WTC11 (cell line): ENCODE data around the gene HFE. TPM values are rescaled to one million over a fixed set of nuclear protein-coding genes. Genes with fewer than 3 reads are reported as not detected.

Source experiments
- ATF1 ChIP-seq: sonication (generic); formaldehyde crosslinking; IDR thresholded peaks from 2 replicates; pipeline ENCODE4 v1.8.1; 2023; ENCODE audit warnings: mild to moderate bottlenecking, moderate library complexity, missing genetic modification reagents
- ESRRA ChIP-seq: sonication (generic); formaldehyde crosslinking; IDR thresholded peaks from 2 replicates; pipeline ENCODE4 v1.8.1; 2022; ENCODE audit warnings: mild to moderate bottlenecking, missing genetic modification reagents, borderline replicate concordance
- FOXP1 ChIP-seq: sonication (generic); formaldehyde crosslinking; IDR thresholded peaks from 2 replicates; pipeline ENCODE4 v1.8.0; 2022; ENCODE audit warnings: missing genetic modification reagents, mild to moderate bottlenecking, moderate library complexity, borderline replicate concordance
- HMGA2 ChIP-seq: fragments of 250-450 bp; sonication (Bioruptor Pico); IDR thresholded peaks from 2 replicates; pipeline ENCODE4 v1.4.0; 2021; ENCODE audit warnings: mild to moderate bottlenecking, moderate library complexity
- IRF2 ChIP-seq: sonication (generic); formaldehyde crosslinking; IDR thresholded peaks from 2 replicates; pipeline ENCODE4 v1.8.0; 2022; ENCODE audit warnings: low read depth, missing genetic modification reagents, borderline replicate concordance
- MYBL2 ChIP-seq: sonication (generic); formaldehyde crosslinking; IDR thresholded peaks from 2 replicates; pipeline ENCODE4 v1.8.1; 2023; ENCODE audit warnings: mild to moderate bottlenecking, moderate library complexity, missing genetic modification reagents
- NFE2L1 ChIP-seq: sonication (generic); formaldehyde crosslinking; IDR thresholded peaks from 2 replicates; pipeline ENCODE4 v1.8.1; 2023; ENCODE audit warnings: missing genetic modification reagents
- TCF7 ChIP-seq: sonication (generic); formaldehyde crosslinking; IDR thresholded peaks from 2 replicates; pipeline ENCODE4 v1.8.0; 2022; ENCODE audit warnings: mild to moderate bottlenecking, low read depth, missing genetic modification reagents, moderate library complexity
- TEAD1 ChIP-seq: sonication (generic); formaldehyde crosslinking; IDR thresholded peaks from 2 replicates; pipeline ENCODE4 v1.8.0; 2022; ENCODE audit warnings: mild to moderate bottlenecking, missing genetic modification reagents
- ZNF121 ChIP-seq: sonication (generic); formaldehyde crosslinking; IDR thresholded peaks from 2 replicates; pipeline ENCODE4 v1.8.0; 2023; ENCODE audit warnings: missing genetic modification reagents
- ZNF232 ChIP-seq: sonication (generic); formaldehyde crosslinking; IDR thresholded peaks from 2 replicates; pipeline ENCODE4 v1.8.0; 2022; ENCODE audit warnings: mild to moderate bottlenecking, missing genetic modification reagents
- ZNF396 ChIP-seq: fragments of 250-450 bp; sonication (Bioruptor Pico); IDR thresholded peaks from 2 replicates; pipeline ENCODE4 v1.8.0; 2021; ENCODE audit warnings: mild to moderate bottlenecking, moderate library complexity, borderline replicate concordance
- total RNA-seq: library from RNA; stranded (reverse); gene quantifications from 3 replicates; pipeline ENCODE4 v1.2.3, GENCODE V29; 2021
- TF ChIP-seq, protein P1 (sequence below): sonication (generic); formaldehyde crosslinking; IDR thresholded peaks from 2 replicates; pipeline ENCODE4 v1.8.0; 2022; ENCODE audit warnings: mild to moderate bottlenecking, missing genetic modification reagents
- TF ChIP-seq, protein P2 (sequence below): sonication (generic); formaldehyde crosslinking; IDR thresholded peaks from 2 replicates; pipeline ENCODE4 v1.8.1; 2022; ENCODE audit warnings: mild to moderate bottlenecking, moderate library complexity, missing genetic modification reagents
- TF ChIP-seq, protein P3 (sequence below): sonication (generic); formaldehyde crosslinking; IDR thresholded peaks from 2 replicates; pipeline ENCODE4 v1.8.1; 2023; ENCODE audit warnings: mild to moderate bottlenecking, missing genetic modification reagents
- TF ChIP-seq, protein P4 (sequence below): fragments of 250-450 bp; sonication (Bioruptor Pico); IDR thresholded peaks from 2 replicates; pipeline ENCODE4 v1.9.0; 2021; ENCODE audit warnings: mild to moderate bottlenecking
- TF ChIP-seq, protein P5 (sequence below): sonication (generic); formaldehyde crosslinking; conservative IDR thresholded peaks from 2 replicates; pipeline ENCODE4 v1.8.1; 2023; ENCODE audit warnings: mild to moderate bottlenecking, low read depth, missing genetic modification reagents, moderate library complexity
- TF ChIP-seq, protein P6 (sequence below): sonication (generic); formaldehyde crosslinking; IDR thresholded peaks from 2 replicates; pipeline ENCODE4 v1.8.1; 2022; ENCODE audit warnings: low read depth, missing genetic modification reagents, borderline replicate concordance
- TF ChIP-seq, protein P7 (sequence below): sonication (generic); formaldehyde crosslinking; IDR thresholded peaks from 2 replicates; pipeline ENCODE4 v1.8.1; 2023; ENCODE audit warnings: mild to moderate bottlenecking, missing genetic modification reagents, moderate library complexity
- TF ChIP-seq, protein P8 (sequence below): fragments of 250-450 bp; sonication (Bioruptor Pico); IDR thresholded peaks from 2 replicates; pipeline ENCODE4 v1.9.0; 2021; ENCODE audit warnings: moderate library complexity, mild to moderate bottlenecking, inconsistent platforms, borderline replicate concordance
- TF ChIP-seq, protein P9 (sequence below): fragments of 250-450 bp; sonication (Bioruptor Pico); IDR thresholded peaks from 2 replicates; pipeline ENCODE4 v2.1.2; 2022; ENCODE audit warnings: mild to moderate bottlenecking, moderate library complexity
- TF ChIP-seq, protein P10 (sequence below): sonication (generic); formaldehyde crosslinking; IDR thresholded peaks from 2 replicates; pipeline ENCODE4 v1.8.1; 2023; ENCODE audit warnings: mild to moderate bottlenecking, missing genetic modification reagents

The HFE gene
- total RNA-seq, 1 experiment from 2014 or later, result 1.9 TPM

DNA sequence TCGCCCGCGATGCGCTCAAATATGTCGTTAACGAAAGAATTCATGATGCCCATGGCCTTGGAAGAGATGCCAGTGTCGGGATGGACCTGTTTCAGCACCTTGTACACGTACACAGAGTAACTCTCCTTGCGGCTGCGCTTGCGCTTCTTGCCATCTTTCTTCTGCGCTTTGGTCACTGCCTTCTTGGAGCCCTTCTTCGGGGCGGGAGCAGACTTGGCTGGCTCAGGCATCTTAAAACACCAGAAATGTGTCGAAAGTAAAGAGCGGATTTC lies 36.4 kb downstream of the HFE start (continued):
- TF ChIP-seq, protein P1, sequence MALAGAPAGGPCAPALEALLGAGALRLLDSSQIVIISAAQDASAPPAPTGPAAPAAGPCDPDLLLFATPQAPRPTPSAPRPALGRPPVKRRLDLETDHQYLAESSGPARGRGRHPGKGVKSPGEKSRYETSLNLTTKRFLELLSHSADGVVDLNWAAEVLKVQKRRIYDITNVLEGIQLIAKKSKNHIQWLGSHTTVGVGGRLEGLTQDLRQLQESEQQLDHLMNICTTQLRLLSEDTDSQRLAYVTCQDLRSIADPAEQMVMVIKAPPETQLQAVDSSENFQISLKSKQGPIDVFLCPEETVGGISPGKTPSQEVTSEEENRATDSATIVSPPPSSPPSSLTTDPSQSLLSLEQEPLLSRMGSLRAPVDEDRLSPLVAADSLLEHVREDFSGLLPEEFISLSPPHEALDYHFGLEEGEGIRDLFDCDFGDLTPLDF (CRISPR knock-in tag), result no peak
- TF ChIP-seq, protein P2, sequence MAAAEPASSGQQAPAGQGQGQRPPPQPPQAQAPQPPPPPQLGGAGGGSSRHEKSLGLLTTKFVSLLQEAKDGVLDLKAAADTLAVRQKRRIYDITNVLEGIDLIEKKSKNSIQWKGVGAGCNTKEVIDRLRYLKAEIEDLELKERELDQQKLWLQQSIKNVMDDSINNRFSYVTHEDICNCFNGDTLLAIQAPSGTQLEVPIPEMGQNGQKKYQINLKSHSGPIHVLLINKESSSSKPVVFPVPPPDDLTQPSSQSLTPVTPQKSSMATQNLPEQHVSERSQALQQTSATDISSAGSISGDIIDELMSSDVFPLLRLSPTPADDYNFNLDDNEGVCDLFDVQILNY (CRISPR knock-in tag), result no peak
- TF ChIP-seq ZNF121 (CRISPR knock-in tag) (no peak), FOXP1 (CRISPR knock-in tag) (no peak), ESRRA (CRISPR knock-in tag) (no peak), TEAD1 (no peak), IRF2 (CRISPR knock-in tag) (no peak), NFE2L1 (CRISPR knock-in tag) (no peak), HMGA2 (CRISPR knock-in tag) (no peak), TCF7 (no peak), ATF1 (CRISPR knock-in tag) (no peak), ZNF396 (CRISPR knock-in tag) (no peak), MYBL2 (CRISPR knock-in tag) (no peak), ZNF232 (CRISPR knock-in tag) (no peak)
- TF ChIP-seq, protein P3, sequence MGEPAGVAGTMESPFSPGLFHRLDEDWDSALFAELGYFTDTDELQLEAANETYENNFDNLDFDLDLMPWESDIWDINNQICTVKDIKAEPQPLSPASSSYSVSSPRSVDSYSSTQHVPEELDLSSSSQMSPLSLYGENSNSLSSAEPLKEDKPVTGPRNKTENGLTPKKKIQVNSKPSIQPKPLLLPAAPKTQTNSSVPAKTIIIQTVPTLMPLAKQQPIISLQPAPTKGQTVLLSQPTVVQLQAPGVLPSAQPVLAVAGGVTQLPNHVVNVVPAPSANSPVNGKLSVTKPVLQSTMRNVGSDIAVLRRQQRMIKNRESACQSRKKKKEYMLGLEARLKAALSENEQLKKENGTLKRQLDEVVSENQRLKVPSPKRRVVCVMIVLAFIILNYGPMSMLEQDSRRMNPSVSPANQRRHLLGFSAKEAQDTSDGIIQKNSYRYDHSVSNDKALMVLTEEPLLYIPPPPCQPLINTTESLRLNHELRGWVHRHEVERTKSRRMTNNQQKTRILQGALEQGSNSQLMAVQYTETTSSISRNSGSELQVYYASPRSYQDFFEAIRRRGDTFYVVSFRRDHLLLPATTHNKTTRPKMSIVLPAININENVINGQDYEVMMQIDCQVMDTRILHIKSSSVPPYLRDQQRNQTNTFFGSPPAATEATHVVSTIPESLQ, result no peak
- TF ChIP-seq, protein P4, sequence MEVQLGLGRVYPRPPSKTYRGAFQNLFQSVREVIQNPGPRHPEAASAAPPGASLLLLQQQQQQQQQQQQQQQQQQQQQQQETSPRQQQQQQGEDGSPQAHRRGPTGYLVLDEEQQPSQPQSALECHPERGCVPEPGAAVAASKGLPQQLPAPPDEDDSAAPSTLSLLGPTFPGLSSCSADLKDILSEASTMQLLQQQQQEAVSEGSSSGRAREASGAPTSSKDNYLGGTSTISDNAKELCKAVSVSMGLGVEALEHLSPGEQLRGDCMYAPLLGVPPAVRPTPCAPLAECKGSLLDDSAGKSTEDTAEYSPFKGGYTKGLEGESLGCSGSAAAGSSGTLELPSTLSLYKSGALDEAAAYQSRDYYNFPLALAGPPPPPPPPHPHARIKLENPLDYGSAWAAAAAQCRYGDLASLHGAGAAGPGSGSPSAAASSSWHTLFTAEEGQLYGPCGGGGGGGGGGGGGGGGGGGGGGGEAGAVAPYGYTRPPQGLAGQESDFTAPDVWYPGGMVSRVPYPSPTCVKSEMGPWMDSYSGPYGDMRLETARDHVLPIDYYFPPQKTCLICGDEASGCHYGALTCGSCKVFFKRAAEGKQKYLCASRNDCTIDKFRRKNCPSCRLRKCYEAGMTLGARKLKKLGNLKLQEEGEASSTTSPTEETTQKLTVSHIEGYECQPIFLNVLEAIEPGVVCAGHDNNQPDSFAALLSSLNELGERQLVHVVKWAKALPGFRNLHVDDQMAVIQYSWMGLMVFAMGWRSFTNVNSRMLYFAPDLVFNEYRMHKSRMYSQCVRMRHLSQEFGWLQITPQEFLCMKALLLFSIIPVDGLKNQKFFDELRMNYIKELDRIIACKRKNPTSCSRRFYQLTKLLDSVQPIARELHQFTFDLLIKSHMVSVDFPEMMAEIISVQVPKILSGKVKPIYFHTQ (CRISPR knock-in tag), result no peak
- TF ChIP-seq, protein P5, sequence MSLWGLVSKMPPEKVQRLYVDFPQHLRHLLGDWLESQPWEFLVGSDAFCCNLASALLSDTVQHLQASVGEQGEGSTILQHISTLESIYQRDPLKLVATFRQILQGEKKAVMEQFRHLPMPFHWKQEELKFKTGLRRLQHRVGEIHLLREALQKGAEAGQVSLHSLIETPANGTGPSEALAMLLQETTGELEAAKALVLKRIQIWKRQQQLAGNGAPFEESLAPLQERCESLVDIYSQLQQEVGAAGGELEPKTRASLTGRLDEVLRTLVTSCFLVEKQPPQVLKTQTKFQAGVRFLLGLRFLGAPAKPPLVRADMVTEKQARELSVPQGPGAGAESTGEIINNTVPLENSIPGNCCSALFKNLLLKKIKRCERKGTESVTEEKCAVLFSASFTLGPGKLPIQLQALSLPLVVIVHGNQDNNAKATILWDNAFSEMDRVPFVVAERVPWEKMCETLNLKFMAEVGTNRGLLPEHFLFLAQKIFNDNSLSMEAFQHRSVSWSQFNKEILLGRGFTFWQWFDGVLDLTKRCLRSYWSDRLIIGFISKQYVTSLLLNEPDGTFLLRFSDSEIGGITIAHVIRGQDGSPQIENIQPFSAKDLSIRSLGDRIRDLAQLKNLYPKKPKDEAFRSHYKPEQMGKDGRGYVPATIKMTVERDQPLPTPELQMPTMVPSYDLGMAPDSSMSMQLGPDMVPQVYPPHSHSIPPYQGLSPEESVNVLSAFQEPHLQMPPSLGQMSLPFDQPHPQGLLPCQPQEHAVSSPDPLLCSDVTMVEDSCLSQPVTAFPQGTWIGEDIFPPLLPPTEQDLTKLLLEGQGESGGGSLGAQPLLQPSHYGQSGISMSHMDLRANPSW (CRISPR knock-in tag), result no peak
- TF ChIP-seq, protein P6, sequence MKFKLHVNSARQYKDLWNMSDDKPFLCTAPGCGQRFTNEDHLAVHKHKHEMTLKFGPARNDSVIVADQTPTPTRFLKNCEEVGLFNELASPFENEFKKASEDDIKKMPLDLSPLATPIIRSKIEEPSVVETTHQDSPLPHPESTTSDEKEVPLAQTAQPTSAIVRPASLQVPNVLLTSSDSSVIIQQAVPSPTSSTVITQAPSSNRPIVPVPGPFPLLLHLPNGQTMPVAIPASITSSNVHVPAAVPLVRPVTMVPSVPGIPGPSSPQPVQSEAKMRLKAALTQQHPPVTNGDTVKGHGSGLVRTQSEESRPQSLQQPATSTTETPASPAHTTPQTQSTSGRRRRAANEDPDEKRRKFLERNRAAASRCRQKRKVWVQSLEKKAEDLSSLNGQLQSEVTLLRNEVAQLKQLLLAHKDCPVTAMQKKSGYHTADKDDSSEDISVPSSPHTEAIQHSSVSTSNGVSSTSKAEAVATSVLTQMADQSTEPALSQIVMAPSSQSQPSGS, result no peak
- TF ChIP-seq, protein P7, sequence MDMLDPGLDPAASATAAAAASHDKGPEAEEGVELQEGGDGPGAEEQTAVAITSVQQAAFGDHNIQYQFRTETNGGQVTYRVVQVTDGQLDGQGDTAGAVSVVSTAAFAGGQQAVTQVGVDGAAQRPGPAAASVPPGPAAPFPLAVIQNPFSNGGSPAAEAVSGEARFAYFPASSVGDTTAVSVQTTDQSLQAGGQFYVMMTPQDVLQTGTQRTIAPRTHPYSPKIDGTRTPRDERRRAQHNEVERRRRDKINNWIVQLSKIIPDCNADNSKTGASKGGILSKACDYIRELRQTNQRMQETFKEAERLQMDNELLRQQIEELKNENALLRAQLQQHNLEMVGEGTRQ, result no peak
- TF ChIP-seq, protein P8, sequence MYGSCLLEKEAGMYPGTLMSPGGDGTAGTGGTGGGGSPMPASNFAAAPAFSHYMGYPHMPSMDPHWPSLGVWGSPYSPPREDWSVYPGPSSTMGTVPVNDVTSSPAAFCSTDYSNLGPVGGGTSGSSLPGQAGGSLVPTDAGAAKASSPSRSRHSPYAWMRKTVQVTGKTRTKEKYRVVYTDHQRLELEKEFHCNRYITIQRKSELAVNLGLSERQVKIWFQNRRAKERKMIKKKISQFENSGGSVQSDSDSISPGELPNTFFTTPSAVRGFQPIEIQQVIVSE (CRISPR knock-in tag), result no peak
- TF ChIP-seq, protein P9, sequence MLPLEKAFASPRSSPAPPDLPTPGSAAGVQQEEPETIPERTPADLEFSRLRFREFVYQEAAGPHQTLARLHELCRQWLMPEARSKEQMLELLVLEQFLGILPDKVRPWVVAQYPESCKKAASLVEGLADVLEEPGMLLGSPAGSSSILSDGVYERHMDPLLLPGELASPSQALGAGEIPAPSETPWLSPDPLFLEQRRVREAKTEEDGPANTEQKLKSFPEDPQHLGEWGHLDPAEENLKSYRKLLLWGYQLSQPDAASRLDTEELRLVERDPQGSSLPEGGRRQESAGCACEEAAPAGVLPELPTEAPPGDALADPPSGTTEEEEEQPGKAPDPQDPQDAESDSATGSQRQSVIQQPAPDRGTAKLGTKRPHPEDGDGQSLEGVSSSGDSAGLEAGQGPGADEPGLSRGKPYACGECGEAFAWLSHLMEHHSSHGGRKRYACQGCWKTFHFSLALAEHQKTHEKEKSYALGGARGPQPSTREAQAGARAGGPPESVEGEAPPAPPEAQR (CRISPR knock-in tag), result no peak
- TF ChIP-seq, protein P10, sequence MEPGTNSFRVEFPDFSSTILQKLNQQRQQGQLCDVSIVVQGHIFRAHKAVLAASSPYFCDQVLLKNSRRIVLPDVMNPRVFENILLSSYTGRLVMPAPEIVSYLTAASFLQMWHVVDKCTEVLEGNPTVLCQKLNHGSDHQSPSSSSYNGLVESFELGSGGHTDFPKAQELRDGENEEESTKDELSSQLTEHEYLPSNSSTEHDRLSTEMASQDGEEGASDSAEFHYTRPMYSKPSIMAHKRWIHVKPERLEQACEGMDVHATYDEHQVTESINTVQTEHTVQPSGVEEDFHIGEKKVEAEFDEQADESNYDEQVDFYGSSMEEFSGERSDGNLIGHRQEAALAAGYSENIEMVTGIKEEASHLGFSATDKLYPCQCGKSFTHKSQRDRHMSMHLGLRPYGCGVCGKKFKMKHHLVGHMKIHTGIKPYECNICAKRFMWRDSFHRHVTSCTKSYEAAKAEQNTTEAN (CRISPR knock-in tag), result no peak
